NCI-H526 (cell line): ENCODE measurements around the gene DPYD.
"Not testable (repeated sequence)": the region's sequence is repeated elsewhere in the genome, so short reads cannot be mapped to it uniquely, and the experiment has no call there.

Experiments
- DNase-seq, 2 experiments: peaks; one replicate each; lab custom pipeline; 2025; lab: John Stamatoyannopoulos, UW

The DPYD gene

GRCh38 chr1:97356309-97356708, 564.5 kb downstream of the DPYD start:
- no peak for DNase-seq

GRCh38 chr1:97352936-97353382, 567.9 kb downstream of the DPYD start:
- no peak for DNase-seq

- no peak for DNase-seq
Measured at GRCh38 chr1:97351846-97352245, 569.0 kb downstream of the DPYD start.

DNA sequence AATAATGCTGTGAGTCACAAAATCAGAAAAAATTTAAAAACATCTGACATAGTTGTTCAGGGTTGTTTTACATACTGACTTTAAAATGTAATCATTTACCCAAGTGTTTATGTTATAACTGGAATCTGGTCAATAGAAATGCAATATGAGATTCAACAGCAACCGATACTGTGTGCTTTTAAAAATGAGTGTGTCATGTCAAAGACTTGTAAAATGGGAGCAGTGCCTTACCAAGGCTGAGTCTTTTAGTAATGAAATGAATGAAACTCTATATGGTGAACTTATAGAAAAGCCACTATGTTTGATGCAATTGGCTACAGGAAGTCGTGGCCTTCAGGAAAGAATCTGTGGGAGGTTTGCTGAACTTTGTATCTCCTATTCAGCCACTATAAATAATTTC, 570.2 kb downstream of the DPYD start:
- no peak for DNase-seq

GRCh38 chr1:97350241-97350640, 570.6 kb downstream of the DPYD start:
- no peak for DNase-seq

GRCh38 chr1:97349794-97350193, 571.0 kb downstream of the DPYD start:
- not testable (repeated sequence) for DNase-seq

GRCh38 chr1:97348599-97349265, 572.1 kb downstream of the DPYD start:
- DNase-seq: no peak

GRCh38 chr1:97340951-97341350, 579.9 kb downstream of the DPYD start:
- DNase-seq: no peak

DNA sequence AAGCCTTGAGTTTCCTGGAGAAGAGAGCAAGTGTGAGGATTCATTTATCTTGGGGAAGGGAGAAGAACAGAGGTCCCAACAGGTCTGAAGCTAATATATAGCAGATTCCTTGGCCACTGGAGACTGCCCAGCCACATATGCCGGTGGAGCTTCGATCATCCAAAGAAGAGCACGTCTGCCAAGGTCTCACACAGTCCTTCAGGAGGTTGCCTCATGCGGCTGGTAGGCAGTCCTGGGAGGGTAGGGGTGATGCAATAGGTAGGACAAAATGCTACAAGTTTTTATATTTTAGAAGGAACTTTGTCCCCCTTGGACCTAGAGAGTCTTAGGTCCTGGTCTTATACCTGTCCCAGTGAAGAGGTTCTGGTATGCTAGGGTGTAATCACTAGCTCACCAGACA, 582.5 kb downstream of the DPYD start:
- no peak for DNase-seq

GRCh38 chr1:97337250-97338030, 583.4 kb downstream of the DPYD start:
- DNase-seq: no peak

DNA sequence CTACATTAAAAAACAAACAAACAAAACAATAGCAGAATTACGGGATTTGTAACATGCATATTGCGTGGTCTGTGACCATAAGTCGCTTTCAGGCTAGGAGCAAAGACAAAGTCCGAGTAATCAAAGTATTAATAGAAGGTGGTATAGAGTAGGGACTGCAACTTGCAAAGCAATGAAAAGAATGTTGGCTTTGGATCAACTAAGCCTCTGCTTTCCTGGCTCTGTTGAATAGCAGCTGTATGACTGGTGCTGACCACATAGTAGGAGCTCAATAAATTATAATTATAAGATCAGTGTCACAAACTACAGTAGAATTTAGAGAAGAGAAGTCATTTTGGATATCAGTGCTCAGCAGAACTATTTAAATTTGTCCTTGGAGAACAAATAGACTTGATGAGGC, 586.4 kb downstream of the DPYD start:
- DNase-seq: no peak

DNA sequence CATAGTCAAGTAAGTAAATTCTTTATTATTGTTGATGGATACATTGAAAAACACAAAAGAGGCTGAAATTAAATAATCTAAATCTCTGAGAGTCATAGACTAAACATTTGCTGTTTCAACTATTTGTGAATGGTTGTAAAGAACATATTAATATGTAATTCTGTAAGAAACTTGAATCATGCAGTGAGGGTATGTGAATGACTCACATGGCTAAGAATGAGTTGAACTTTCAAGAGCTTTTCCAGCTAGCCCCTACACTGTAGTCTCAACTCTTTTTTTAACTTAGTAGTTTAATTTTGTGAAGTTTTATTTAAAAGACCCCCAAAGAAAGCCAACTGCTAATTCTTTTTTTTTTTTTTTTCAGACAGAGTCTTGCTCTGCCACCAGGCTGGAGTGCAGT, 588.1 kb downstream of the DPYD start:
- DNase-seq: no peak

DNA sequence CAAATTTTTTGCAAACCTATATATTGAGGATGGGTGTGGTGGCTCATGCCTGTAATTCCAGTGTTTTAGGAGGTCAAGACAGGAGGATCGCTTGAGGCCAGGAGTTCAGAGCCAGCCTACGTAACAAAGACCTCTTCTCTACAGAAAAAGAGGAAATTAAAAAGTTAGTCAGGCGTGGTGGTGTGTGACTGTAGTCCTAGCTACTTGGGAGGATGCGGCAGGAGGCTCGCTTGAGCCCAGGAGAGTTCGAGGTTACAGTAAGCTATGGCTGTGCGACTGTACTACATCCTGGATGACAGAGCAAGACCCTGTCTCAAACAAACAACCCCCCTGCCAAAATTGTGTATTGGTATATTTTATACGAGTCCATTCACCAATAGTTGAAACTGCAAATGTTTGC, 589.7 kb downstream of the DPYD start:
- DNase-seq: no peak

DNA sequence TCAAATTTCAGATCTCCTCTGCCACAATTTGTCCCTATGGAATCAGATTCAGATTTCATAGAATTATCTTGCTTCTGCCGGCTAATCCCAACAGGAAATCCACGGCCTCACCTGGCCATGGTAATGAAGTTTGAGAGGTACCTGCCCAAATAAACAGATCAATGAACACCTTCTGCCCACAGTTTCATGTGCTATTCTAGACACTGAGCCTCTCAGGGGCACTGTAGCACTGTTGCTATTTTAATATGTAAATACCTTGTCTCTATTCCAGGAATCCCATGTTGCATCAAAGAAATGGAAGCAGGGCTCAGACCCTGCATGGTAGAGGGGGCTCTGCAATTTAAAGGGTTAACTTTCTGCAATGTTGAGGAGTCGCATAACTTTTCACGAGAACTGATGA, 606.1 kb downstream of the DPYD start:
- peak; percentile 16 to 65 for DNase-seq

GRCh38 chr1:97308131-97308530, 612.7 kb downstream of the DPYD start:
- DNase-seq: no peak

DNA sequence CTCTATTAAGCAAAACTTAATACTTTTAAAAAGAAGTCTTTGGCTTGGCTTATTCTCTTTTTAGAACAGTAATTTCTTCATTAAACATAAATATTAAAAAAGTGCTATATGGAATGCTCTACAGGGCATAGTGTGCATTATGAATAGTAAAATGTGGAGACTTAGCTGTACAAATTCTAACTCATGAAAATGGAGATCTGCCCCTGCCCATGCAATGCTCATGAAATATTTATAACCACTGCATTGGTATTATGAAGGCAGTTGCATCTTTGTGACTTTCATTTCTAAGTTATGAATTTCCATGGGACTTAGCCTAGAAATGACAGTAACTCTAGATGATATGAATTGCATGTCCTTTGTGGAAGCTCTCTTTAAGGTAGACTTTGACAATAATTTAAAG, 613.3 kb downstream of the DPYD start:
- DNase-seq: no peak

DNA sequence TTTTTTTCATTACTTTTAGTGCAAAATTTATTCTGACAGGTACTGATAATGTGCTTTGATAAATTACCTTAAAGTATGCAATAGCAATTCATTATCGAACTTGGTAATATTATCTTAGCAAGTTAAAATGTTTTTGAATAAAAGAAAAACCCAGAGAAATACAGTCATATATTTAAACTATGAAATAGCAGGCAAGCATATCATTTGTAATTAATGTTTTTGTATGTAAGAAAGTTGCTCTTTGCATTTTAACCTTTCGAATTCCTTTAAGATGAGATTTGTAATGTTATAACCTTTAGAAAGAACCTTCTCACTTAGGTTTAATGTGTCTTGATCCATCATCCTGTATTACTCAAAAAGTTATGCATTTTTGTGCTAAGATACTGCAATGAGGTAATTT, 613.7 kb downstream of the DPYD start:
- DNase-seq: no peak

- no peak for DNase-seq
Measured at GRCh38 chr1:97306504-97306903, 614.3 kb downstream of the DPYD start.

DNA sequence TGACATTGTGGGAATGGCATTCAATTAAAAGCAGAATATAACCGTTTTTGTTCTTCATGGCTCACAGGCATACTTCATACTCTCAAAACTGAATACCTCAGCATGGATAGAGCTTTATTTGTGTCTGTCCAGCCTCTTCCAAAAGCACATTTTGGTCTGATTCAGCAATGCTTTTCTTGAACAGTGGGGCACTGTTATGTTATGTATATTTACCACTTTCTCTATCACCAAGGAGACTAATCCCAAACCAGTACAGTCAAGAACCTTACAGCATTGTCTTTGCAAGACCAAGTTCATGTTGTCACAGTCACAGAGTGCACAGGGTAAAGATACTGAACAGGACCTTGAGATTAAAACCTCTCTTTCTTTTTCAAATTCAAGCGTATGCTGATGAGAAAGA, 616.5 kb downstream of the DPYD start:
- no peak for DNase-seq

GRCh38 chr1:97298966-97299365, 621.9 kb downstream of the DPYD start:
- no peak for DNase-seq

DNA sequence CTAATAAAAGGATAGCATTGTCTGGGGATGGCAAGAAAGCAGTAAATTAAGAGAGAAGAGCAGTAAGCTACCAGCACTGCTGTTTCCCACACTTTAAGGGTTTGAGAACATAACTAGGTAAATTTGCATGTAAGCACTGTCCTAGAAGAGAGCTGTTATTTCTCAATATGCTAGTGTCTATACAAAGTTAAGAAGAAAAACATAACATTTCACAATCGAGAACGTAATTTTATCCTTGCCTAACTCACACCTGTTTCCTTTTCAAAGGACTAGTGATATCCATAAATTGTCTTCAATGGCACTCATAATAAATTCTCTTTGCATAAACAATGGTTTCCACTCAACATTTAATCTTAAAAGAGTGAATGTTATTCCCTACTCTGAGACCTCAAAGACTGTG, 623.2 kb downstream of the DPYD start:
- DNase-seq: no peak

DNA sequence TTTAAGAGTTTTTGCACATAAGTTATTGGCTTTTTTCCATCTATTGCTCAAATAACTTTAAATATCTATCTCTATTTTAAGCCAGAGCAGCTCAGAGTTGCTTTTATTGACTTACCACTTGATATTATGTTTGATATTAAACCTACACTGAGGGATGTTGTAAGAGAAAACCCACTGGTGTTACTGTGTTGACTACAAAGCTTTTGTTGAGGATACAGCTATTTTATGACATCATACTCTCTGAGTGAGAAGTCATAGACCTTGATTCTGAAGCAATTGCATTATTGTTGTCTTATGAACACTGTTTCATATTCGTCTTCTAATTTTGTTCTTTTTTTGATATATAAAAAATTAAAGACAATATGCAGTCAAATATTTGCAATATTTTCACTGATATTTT, 638.9 kb downstream of the DPYD start:
- no peak for DNase-seq

- no peak for DNase-seq
Measured at GRCh38 chr1:97277891-97278654, 642.8 kb downstream of the DPYD start.
